ENCODE measurements around the gene WDFY3.

Gene WDFY3

GRCh38 chr4:84796394-84796793, 170.1 kb downstream of the WDFY3 start:
- no peak for TF ChIP-seq CTCF (IDR thresholded peaks at IDR 0.05; ENCODE audit: poor library complexity, severe bottlenecking)
- Histone ChIP-seq H3K27ac (ENCODE audit: poor library complexity, severe bottlenecking) (no peak overlapping the region), H3K9me3 (ENCODE audit: severe bottlenecking) (no peaks in the 10 kb centered on the region), H3K36me3 (ENCODE audit: low read depth) (peaks cover 69% of the 10 kb centered on the region), H3K4me3 (ENCODE audit: severe bottlenecking) (no peak overlapping the region), H3K27me3 (ENCODE audit: insufficient read depth, poor library complexity, severe bottlenecking) (no peaks in the 10 kb centered on the region), H3K4me1 (ENCODE audit: insufficient read depth, poor library complexity, severe bottlenecking) (peaks cover 17% of the 10 kb centered on the region)
- DNase-seq (ENCODE audit: low spot score) (no peak), ATAC-seq (ENCODE audit: low read depth) (no peak)

GRCh38 chr4:84792366-84793301, 173.9 kb downstream of the WDFY3 start:
- DNase-seq (ENCODE audit: low spot score): no peak
- H3K36me3 ChIP-seq (ENCODE audit: low read depth): peaks cover 76% of the 10 kb centered on the region
- H3K4me3 ChIP-seq (ENCODE audit: severe bottlenecking): no peak overlapping the region

GRCh38 chr4:84790769-84791565, 175.5 kb downstream of the WDFY3 start:
- H3K9me3 ChIP-seq (ENCODE audit: severe bottlenecking): no peaks in the 10 kb centered on the region
- H3K27me3 ChIP-seq (ENCODE audit: insufficient read depth, poor library complexity, severe bottlenecking): no peaks in the 10 kb centered on the region
- no peak for TF ChIP-seq CTCF (IDR thresholded peaks at IDR 0.05; ENCODE audit: poor library complexity, severe bottlenecking)
- DNase-seq (ENCODE audit: low spot score) (no peak), ATAC-seq (ENCODE audit: low read depth) (no peak)
- H3K4me3 ChIP-seq (ENCODE audit: severe bottlenecking): no peak overlapping the region
- no peak overlapping the region for H3K27ac ChIP-seq (ENCODE audit: poor library complexity, severe bottlenecking)
- no peaks in the 10 kb centered on the region for H3K4me1 ChIP-seq (ENCODE audit: insufficient read depth, poor library complexity, severe bottlenecking)
- H3K36me3 ChIP-seq (ENCODE audit: low read depth): peaks cover 76% of the 10 kb centered on the region

More at GRCh38 chr4:84792366-84793301, 173.9 kb downstream of the WDFY3 start:
- no peak for ATAC-seq (ENCODE audit: low read depth)
- TF ChIP-seq CTCF (IDR thresholded peaks at IDR 0.05; ENCODE audit: poor library complexity, severe bottlenecking): no peak
- Histone ChIP-seq H3K4me1 (ENCODE audit: insufficient read depth, poor library complexity, severe bottlenecking) (no peaks in the 10 kb centered on the region), H3K27ac (ENCODE audit: poor library complexity, severe bottlenecking) (no peak overlapping the region), H3K9me3 (ENCODE audit: severe bottlenecking) (no peaks in the 10 kb centered on the region), H3K27me3 (ENCODE audit: insufficient read depth, poor library complexity, severe bottlenecking) (no peaks in the 10 kb centered on the region)

- Histone ChIP-seq H3K36me3 (ENCODE audit: low read depth) (peaks cover 76% of the 10 kb centered on the region), H3K4me3 (ENCODE audit: severe bottlenecking) (no peak overlapping the region), H3K27ac (ENCODE audit: poor library complexity, severe bottlenecking) (no peak overlapping the region), H3K27me3 (ENCODE audit: insufficient read depth, poor library complexity, severe bottlenecking) (no peaks in the 10 kb centered on the region), H3K4me1 (ENCODE audit: insufficient read depth, poor library complexity, severe bottlenecking) (no peaks in the 10 kb centered on the region), H3K9me3 (ENCODE audit: severe bottlenecking) (no peaks in the 10 kb centered on the region)
- DNase-seq (ENCODE audit: low spot score): no peak
- no peak for TF ChIP-seq CTCF (IDR thresholded peaks at IDR 0.05; ENCODE audit: poor library complexity, severe bottlenecking)
- ATAC-seq (ENCODE audit: low read depth): no peak
These were observed 180.0 kb downstream of the WDFY3 start for GRCh38 chr4:84786478-84786877.
